ENCODE results near the gene SNUPN. TPM values are rescaled to one million over a fixed set of nuclear protein-coding genes. Genes with fewer than 3 reads are reported as not detected.

SNUPN gene
- total RNA-seq, 1 donor from 2014 or later: 19.5 TPM

GRCh38 chr15:75648156-75649000 is 22.9 kb upstream of the SNUPN start:
- intact Hi-C loops (cut with micrococcal nuclease): no loop called here
- Histone ChIP-seq H3K4me3 (peak overlapping the region; percentile 95), H3K9me3 (replicated peaks) (no peaks in the 10 kb centered on the region), H3K36me3 (peaks cover 16% of the 10 kb centered on the region), H3K27me3 (ENCODE audit: low read depth) (no peaks in the 10 kb centered on the region), H3K27ac (replicated peaks) (peak overlapping the region; percentile 98), H3K4me1 (peaks cover 79% of the 10 kb centered on the region)
- TF ChIP-seq CTCF (IDR thresholded peaks at IDR 0.05; ENCODE audit: borderline replicate concordance): no peak
- DNase-seq: peak; percentile 50

GRCh38 chr15:75647370-75648155 is 22.0 kb upstream of the SNUPN start, which contains the start of gene SNX33:
TSS of gene SNX33 (plus strand) at chr15:75647912. CDS start at chr15:75649103, 1,191 bp downstream.
- H3K4me3 ChIP-seq: peak within 1 kb of the TSS; percentile 95
- peaks cover 71% of the 10 kb centered on the region for H3K4me1 ChIP-seq
- H3K9me3 ChIP-seq (replicated peaks): no peaks in the 10 kb centered on the region
- TF ChIP-seq CTCF (IDR thresholded peaks at IDR 0.05; ENCODE audit: borderline replicate concordance): peak; percentile 62
- peak within 1 kb of the TSS; percentile 98 for H3K27ac ChIP-seq (replicated peaks)
- H3K27me3 ChIP-seq (ENCODE audit: low read depth): no peaks in the 10 kb centered on the region
- peak; percentile 85 for DNase-seq
- H3K36me3 ChIP-seq: peaks cover 16% of the 10 kb centered on the region
- intact Hi-C loops (cut with micrococcal nuclease): no loop called here

- Histone ChIP-seq H3K9me3 (replicated peaks) (no peaks in the 10 kb centered on the region), H3K27ac (replicated peaks) (peak overlapping the region; percentile 98), H3K4me1 (peaks cover 65% of the 10 kb centered on the region), H3K36me3 (peaks cover 16% of the 10 kb centered on the region), H3K4me3 (peak overlapping the region; percentile 95), H3K27me3 (ENCODE audit: low read depth) (no peaks in the 10 kb centered on the region)
- DNase-seq: no peak
- no peak for TF ChIP-seq CTCF (IDR thresholded peaks at IDR 0.05; ENCODE audit: borderline replicate concordance)
- intact Hi-C loops (cut with micrococcal nuclease): no loop called here
Observed at GRCh38 chr15:75646944-75647364, 21.4 kb upstream of the SNUPN start.

GRCh38 chr15:75646112-75646943 is 20.8 kb upstream of the SNUPN start:
- no peaks in the 10 kb centered on the region for H3K27me3 ChIP-seq (ENCODE audit: low read depth)
- no peaks in the 10 kb centered on the region for H3K9me3 ChIP-seq (replicated peaks)
- no peak for TF ChIP-seq CTCF (IDR thresholded peaks at IDR 0.05; ENCODE audit: borderline replicate concordance)
- DNase-seq: no peak
- H3K36me3 ChIP-seq: peaks cover 16% of the 10 kb centered on the region
- H3K4me1 ChIP-seq: peaks cover 59% of the 10 kb centered on the region
- peak overlapping the region; percentile 95 for H3K4me3 ChIP-seq
- peak overlapping the region; percentile 98 for H3K27ac ChIP-seq (replicated peaks)
- intact Hi-C loops (cut with micrococcal nuclease): no loop called here

- Histone ChIP-seq H3K36me3 (peaks cover 2% of the 10 kb centered on the region), H3K4me3 (no peak overlapping the region), H3K27ac (replicated peaks) (no peak overlapping the region), H3K27me3 (ENCODE audit: low read depth) (no peaks in the 10 kb centered on the region), H3K9me3 (replicated peaks) (no peaks in the 10 kb centered on the region), H3K4me1 (peaks cover 54% of the 10 kb centered on the region)
- no peak for DNase-seq
- intact Hi-C loops (cut with micrococcal nuclease): no loop called here
- no peak for TF ChIP-seq CTCF (IDR thresholded peaks at IDR 0.05; ENCODE audit: borderline replicate concordance)
Observed at GRCh38 chr15:75644376-75644775, 18.9 kb upstream of the SNUPN start.

All from left ventricle myocardium inferior (tissue), 1 donor.